ENCODE results near the gene ROGDI. TPM values are rescaled to one million over a fixed set of nuclear protein-coding genes. Genes with fewer than 3 reads are reported as not detected.
A peak's percentile ranks its signal among the peaks of the same experiment; 100 is the strongest.

The ROGDI gene
- total and polyA plus RNA-seq, 10 of the 15 experiments (the other 5 are each of a cell fraction or from before 2014, with no cell fraction given) = 0.40 to 23.5 (median 12.3) TPM

- H4K20me1 ChIP-seq (ENCODE audit: control insufficient read depth, insufficient read depth) = no peaks in the 10 kb centered on the region
- H3K4me3 ChIP-seq = peak overlapping the region; percentile 72; the same call in 1 of the 2 replicates
- FAIRE-seq = no peak
- no peaks in the 10 kb centered on the region for H3K9me3 ChIP-seq (replicated peaks; ENCODE audit: control insufficient read depth, insufficient read depth, low read length)
- DNase-seq (ENCODE audit: low read depth, low spot score) = no peak
- H2AFZ ChIP-seq (ENCODE audit: control insufficient read depth, low read depth, low read length) = no peak overlapping the region
- no TSS peak for BruUV-seq (replicated peaks)
- ChIA-PET RAD21 (ENCODE audit: unreplicated experiment) (interaction anchor here (1.1 to 2.8 kb wide), 2 partner anchors 69 to 108 kb away, joined by 4 to 18 read pairs; partner anchors contain the start of genes ANKS3 and DNAAF8), SMC1A (ENCODE audit: uncharacterized antibody, unreplicated experiment) (interaction anchor here (1.1 to 2.4 kb wide), 3 partner anchors 9 to 68 kb away, joined by 4 to 11 read pairs (median 5); partner anchors contain the start of gene DNAAF8), CTCF (interaction anchor here (0.7 to 1.4 kb wide), 4 partner anchors 15 to 108 kb away, joined by 3 to 5 read pairs (median 3); partner anchors contain the start of genes ANKS3 and DNAAF8), POLR2A (interaction anchor here (0.6 to 1.2 kb wide), 2 partner anchors 21 to 43 kb away, joined by 3 read pairs; no protein-coding TSS in a partner anchor)
- H3K79me2 ChIP-seq (ENCODE audit: control insufficient read depth, insufficient read depth, low read length) = no peaks in the 10 kb centered on the region
- no peak overlapping the region for H3K9ac ChIP-seq (ENCODE audit: control insufficient read depth, insufficient read depth, low read length)
- H3K27me3 ChIP-seq (replicated peaks in 1 of 2; ENCODE audit: control insufficient read depth in 2 of 2, insufficient read depth in 2 of 2, low read length in 1 of 2) = no peaks in the 10 kb centered on the region
- 73% methylated on average over 8 of the region's 8 CpGs for WGBS (ENCODE audit: insufficient coverage, insufficient replicate concordance, low lambda C conversion rate, missing lambda C conversion rate)
- in situ Hi-C loops (cut with MboI) (no loop called here), intact Hi-C loops (cut with micrococcal nuclease; ENCODE audit: unreplicated experiment) (loop anchor here (2.0 to 10.0 kb wide), 4 partner anchors 35 to 189 kb away; partner anchors contain the start of genes ANKS3, DNAAF8, SEC14L5 and UBALD1)
- H3K36me3 ChIP-seq (ENCODE audit: control insufficient read depth in 2 of 2, insufficient read depth in 2 of 2, low read length in 1 of 2) = peaks cover 3 to 4% of the 10 kb centered on the region in 2 experiments
- no peak overlapping the region for H3K27ac ChIP-seq (ENCODE audit: control insufficient read depth, insufficient read depth)
- peaks cover 20% of the 10 kb centered on the region for H3K4me1 ChIP-seq (ENCODE audit: control insufficient read depth, insufficient read depth, low read length)
- H3K4me2 ChIP-seq (ENCODE audit: control insufficient read depth, insufficient read depth) = peak overlapping the region; percentile 78
- TF ChIP-seq SMC3 (IDR thresholded peaks at IDR 0.05; ENCODE audit: borderline replicate concordance, low read length) (no peak), ELK1 (IDR thresholded peaks at IDR 0.05; ENCODE audit: low read depth, low read length) (no peak), KLF5 (IDR thresholded peaks at IDR 0.05; ENCODE audit: partially characterized antibody) (no peak), E2F4 (IDR thresholded peaks at IDR 0.05; ENCODE audit: low read depth, low read length) (no peak), CHD4 (IDR thresholded peaks at IDR 0.05) (no peak), CEBPZ (IDR thresholded peaks at IDR 0.05; ENCODE audit: low read depth, low read length) (no peak), TBL1XR1 (IDR thresholded peaks at IDR 0.05; ENCODE audit: low read depth, low read length) (no peak), RUNX3 (IDR thresholded peaks at IDR 0.05; ENCODE audit: low read length) (no peak), BCLAF1 (IDR thresholded peaks at IDR 0.05) (no peak), SIN3A (IDR thresholded peaks at IDR 0.05; ENCODE audit: low read depth, low read length) (no peak)
- ATAC-seq = no peak
Measured at GRCh38 chr16:4803401-4803844, 990 bp upstream of the ROGDI start.
